PC-3 (cell line): ENCODE measurements around the gene WIZ. TPM values are rescaled to one million over a fixed set of nuclear protein-coding genes. Genes with fewer than 3 reads are reported as not detected.
"Not testable (repeated sequence)": the region's sequence is repeated elsewhere in the genome, so short reads cannot be mapped to it uniquely, and the experiment has no call there.

Experiments used
- ATAC-seq: fragments of 200-7000 bp; cut with Tn5 transposase; 2 replicates; pipeline ENCODE4 v1.9.1; 2020; ENCODE audit warnings: mild to moderate bottlenecking, moderate library complexity
- BruUV-seq: library from RNA; stranded (reverse); fragments of 400-500 nt; replicated peaks from 2 replicates; lab custom pipeline; 2021; lab: Mats Ljungman, UMichigan
- CTCF ChIA-PET: fragments of 300-600 bp; sonication (Branson Sonifier 250); formaldehyde crosslinking; loops from one replicate; lab custom pipeline; 2022; ENCODE audit warnings: antibody characterized with exemption; lab: Charles Lee
- POLR2A ChIA-PET: fragments of 300-600 bp; sonication (Branson Sonifier 250); formaldehyde crosslinking; loops from one replicate; lab custom pipeline; 2022; ENCODE audit warnings: antibody characterized with exemption; ENCODE audit not compliant: unreplicated experiment; lab: Charles Lee
- DNase-seq: peaks from one replicate; pipeline ENCODE4 v3.0.0-alpha.2; 2015
- H2AFZ ChIP-seq: fragments of 300-600 bp; sonication (generic); 2 replicates; pipeline ENCODE4 v1.6.0; 2016; ENCODE audit warnings: antibody characterized with exemption, low read length
- H3F3A ChIP-seq: fragments of 300-600 bp; sonication (generic); one replicate; pipeline ENCODE4 v1.6.0; 2017; ENCODE audit warnings: antibody characterized with exemption, low read length, control low read depth, mild to moderate bottlenecking; ENCODE audit not compliant: unreplicated experiment
- H3K27ac ChIP-seq: fragments of 300-600 bp; sonication (generic); 2 replicates; pipeline ENCODE4 v1.5.1; 2016; ENCODE audit warnings: mild to moderate bottlenecking, low read length
- H3K27me3 ChIP-seq: fragments of 300-600 bp; sonication (generic); 2 replicates; pipeline ENCODE4 v1.6.1; 2016; ENCODE audit warnings: low read length, mixed read lengths
- H3K36me3 ChIP-seq: fragments of 300-600 bp; sonication (generic); 2 replicates; pipeline ENCODE4 v1.6.1; 2016; ENCODE audit warnings: low read depth, mixed run types, low read length, mixed read lengths
- H3K4me1 ChIP-seq: fragments of 300-600 bp; sonication (generic); 2 replicates; pipeline ENCODE4 v1.5.1; 2016; ENCODE audit warnings: low read length; ENCODE audit not compliant: insufficient read depth
- H3K4me2 ChIP-seq: fragments of 300-600 bp; sonication (generic); 2 replicates; pipeline ENCODE4 v1.6.0; 2016; ENCODE audit warnings: low read length
- H3K4me3 ChIP-seq: fragments of 300-600 bp; sonication (generic); 2 replicates; pipeline ENCODE4 v1.5.1; 2016; ENCODE audit warnings: mild to moderate bottlenecking, low read length, mixed read lengths
- H3K79me2 ChIP-seq: fragments of 300-600 bp; sonication (generic); 2 replicates; pipeline ENCODE4 v1.6.1; 2017; ENCODE audit warnings: low read length, mixed read lengths
- H3K9ac ChIP-seq: fragments of 300-600 bp; sonication (generic); 2 replicates; pipeline ENCODE4 v1.6.0; 2016; ENCODE audit warnings: mild to moderate bottlenecking, low read length
- H3K9me2 ChIP-seq: fragments of 300-600 bp; sonication (generic); replicated peaks from 2 replicates; pipeline ENCODE4 v1.6.1; 2016; ENCODE audit warnings: mixed run types, low read length, mixed read lengths
- H3K9me3 ChIP-seq: fragments of 300-600 bp; sonication (generic); 2 replicates; pipeline ENCODE4 v1.6.1; 2016; ENCODE audit warnings: low read length, mixed read lengths
- H4K20me1 ChIP-seq: fragments of 300-600 bp; sonication (generic); 2 replicates; pipeline ENCODE4 v1.6.1; 2016; ENCODE audit warnings: low read length, mixed read lengths
- EZH2 ChIP-seq: fragments of 300-600 bp; sonication (generic); IDR thresholded peaks from one replicate; pipeline ENCODE4 v1.6.1; 2017; ENCODE audit warnings: antibody characterized with exemption, mild to moderate bottlenecking, low read length; ENCODE audit not compliant: unreplicated experiment
- intact Hi-C: fragments of 100-400 bp; cut with micrococcal nuclease; formaldehyde crosslinking; loops from 2 replicates; pipeline ENCODE4 v1.9.0; 2023
- total RNA-seq: library from RNA; depleted of rRNA; stranded (reverse); fragments of >200 nt; gene quantifications from 2 replicates; pipeline ENCODE4 v1.2.3, GENCODE V29; 2014
- TF ChIP-seq, protein P1 (sequence below): fragments of 300-600 bp; sonication (generic); conservative IDR thresholded peaks from 2 replicates; pipeline ENCODE4 v1.5.1; 2017; ENCODE audit warnings: antibody characterized with exemption, low read depth, mild to moderate bottlenecking, low read length

The WIZ gene
- total RNA-seq, 1 experiment from 2014 or later = 35.1 TPM

DNA sequence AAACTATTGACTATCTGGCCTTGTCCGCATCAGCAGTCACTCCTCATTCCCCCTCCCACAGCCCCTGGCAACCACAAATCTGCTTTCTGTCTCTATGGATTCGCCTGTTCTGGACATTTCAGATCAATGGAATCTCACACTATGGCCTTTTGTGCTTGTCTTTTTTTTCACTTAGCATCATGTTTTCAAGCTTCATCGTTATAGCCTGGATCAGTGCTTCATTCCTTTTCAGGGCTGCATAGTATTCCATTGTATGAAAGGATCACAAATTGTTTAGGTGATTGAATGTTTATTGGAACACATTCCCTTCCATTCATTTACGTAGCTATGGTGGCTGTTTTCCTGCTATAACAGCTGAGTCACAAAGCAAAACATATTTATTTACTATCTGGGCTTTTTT is 37.3 kb upstream of the WIZ start:
- CTCF ChIA-PET = no interaction called here
- TF ChIP-seq EZH2 = no peak
- Histone ChIP-seq H3F3A (no peaks in the 10 kb centered on the region), H3K4me3 (no peak overlapping the region), H3K9me2 (no peaks in the 10 kb centered on the region), H3K4me2 (no peak overlapping the region), H2AFZ (no peak overlapping the region), H3K9me3 (no peaks in the 10 kb centered on the region), H3K9ac (no peak overlapping the region), H3K36me3 (no peaks in the 10 kb centered on the region), H3K27ac (no peak overlapping the region), H4K20me1 (no peaks in the 10 kb centered on the region), H3K79me2 (no peaks in the 10 kb centered on the region), H3K4me1 (no peaks in the 10 kb centered on the region), H3K27me3 (no peaks in the 10 kb centered on the region)
- ATAC-seq = no peak
- no peak for DNase-seq
- intact Hi-C loops = no loop called here
- BruUV-seq = no TSS peak
- POLR2A ChIA-PET = no interaction called here

DNA sequence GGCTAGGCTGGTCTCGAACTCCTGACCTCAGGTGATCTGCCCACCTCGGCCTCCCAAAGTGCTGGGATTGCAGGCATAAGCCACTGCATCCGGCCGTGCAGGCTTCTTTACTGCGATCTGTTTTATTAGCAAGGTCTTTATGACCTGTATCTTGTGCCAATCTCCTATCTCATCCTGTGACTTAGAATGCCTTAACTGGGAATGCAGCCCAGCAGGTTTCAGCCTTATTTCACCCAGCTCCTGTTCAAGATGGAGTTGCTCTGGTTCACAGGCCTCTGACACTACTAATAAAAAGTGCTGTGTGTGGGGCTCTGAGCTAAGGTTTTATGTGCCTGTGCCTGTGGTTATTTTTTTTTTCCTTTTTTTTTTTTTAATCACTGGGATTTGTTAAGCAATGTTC is 36.0 kb upstream of the WIZ start:
- H3K4me2 ChIP-seq, intact Hi-C loops, H3K9ac ChIP-seq, H4K20me1 ChIP-seq, H3K4me3 ChIP-seq, H3K9me2 ChIP-seq, H3K36me3 ChIP-seq, H3K27ac ChIP-seq, POLR2A ChIA-PET, BruUV-seq, H3K27me3 ChIP-seq, H3F3A ChIP-seq, H3K79me2 ChIP-seq, CTCF ChIA-PET, H2AFZ ChIP-seq, H3K9me3 ChIP-seq, ATAC-seq, H3K4me1 ChIP-seq: not testable (repeated sequence)
- DNase-seq = peak; percentile 53

DNA sequence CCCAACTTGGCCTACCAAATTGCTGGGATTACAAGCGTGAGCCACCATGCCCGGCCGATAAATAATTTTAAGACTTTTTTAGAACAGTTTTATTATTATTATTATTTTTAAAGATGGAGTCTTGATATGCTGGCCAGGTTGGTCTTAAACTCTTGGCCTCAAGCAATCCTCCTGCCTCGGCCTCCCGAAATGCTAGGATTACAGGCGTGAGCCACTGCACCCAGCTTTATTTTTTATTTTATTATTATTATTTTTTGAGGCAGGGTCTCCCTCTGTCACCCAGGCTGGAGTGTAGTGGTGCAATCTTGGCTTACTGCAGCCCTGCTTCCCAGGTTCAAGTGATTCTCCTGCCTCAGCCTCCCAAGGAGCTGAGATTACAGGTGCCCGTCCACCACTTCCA is 31.2 kb upstream of the WIZ start:
- H3K9ac ChIP-seq, H3K4me2 ChIP-seq, H3K4me1 ChIP-seq, H3K27me3 ChIP-seq, DNase-seq, H2AFZ ChIP-seq, H3K4me3 ChIP-seq, H3F3A ChIP-seq, BruUV-seq, intact Hi-C loops, H3K79me2 ChIP-seq, H3K27ac ChIP-seq, CTCF ChIA-PET, H4K20me1 ChIP-seq, H3K9me2 ChIP-seq, H3K9me3 ChIP-seq, H3K36me3 ChIP-seq, ATAC-seq, POLR2A ChIA-PET: not testable (repeated sequence)

DNA sequence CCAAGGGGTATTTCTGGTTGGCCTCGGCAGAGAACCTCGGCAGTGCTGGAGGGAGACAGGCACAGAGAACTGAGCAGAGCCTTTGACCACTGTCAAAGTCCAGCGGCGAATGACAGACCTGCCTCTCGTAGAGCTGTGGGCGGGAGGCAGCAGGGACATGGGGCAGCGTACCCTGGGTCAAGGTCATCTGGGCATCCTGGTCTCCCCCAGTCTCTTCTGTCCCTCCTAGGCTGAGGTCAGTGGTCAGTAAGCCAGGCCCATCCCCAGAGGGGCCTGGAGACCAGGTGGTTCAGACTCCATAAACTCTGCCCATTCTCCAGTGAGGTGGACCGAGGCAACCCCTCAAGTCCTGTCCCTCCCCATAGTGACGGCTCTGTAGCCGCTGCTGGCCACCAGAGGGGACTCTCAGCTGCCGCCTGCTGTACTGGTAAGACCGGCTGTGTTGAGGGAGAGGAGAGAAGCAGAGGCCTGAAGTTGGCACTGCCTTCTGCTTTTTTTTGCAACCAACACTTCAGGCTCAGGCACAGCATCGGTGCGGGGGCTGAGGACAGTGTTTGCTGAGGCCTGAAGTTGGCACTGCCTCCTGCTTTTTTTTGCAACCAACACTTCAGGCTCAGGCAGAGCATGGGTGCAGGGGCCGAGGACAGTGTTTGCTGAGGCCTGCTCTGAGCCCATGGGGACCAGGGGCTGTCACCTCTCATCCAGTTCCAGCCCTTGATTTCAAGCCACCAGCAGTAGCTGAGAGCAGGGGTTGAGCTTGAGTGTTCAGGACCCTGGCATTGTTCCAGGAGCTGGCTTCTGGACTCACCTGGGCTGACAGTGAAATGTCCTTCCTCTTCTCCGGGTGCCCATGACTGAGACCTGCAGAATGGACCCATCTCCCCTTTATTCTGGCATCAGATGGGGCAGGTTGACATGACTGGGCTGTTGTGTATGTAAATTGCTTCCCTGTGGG is 29.9 kb upstream of the WIZ start, which contains the start of gene PGLYRP2:
PGLYRP2 (minus strand) TSS at position 111 of the 955 bp plus-strand sequence. CDS start 130 bp downstream, outside the sequence.
- ATAC-seq = peak; percentile 78

More for the DNA sequence above, 29.9 kb upstream of the WIZ start, which contains the start of gene PGLYRP2:
- Histone ChIP-seq H3K27ac (no peak within 1 kb of the TSS), H3K79me2 (no peaks in the 10 kb centered on the region), H3K27me3 (no peaks in the 10 kb centered on the region), H3K4me3 (no peak within 1 kb of the TSS), H3K4me2 (no peak within 1 kb of the TSS), H3K9me3 (no peaks in the 10 kb centered on the region), H3F3A (no peaks in the 10 kb centered on the region), H4K20me1 (no peaks in the 10 kb centered on the region), H3K4me1 (no peaks in the 10 kb centered on the region), H2AFZ (0 out of 2 replicates have a peak within 1 kb of the TSS, but pooled peaks have one; percentile 17), H3K9me2 (no peaks in the 10 kb centered on the region), H3K9ac (no peak within 1 kb of the TSS), H3K36me3 (no peaks in the 10 kb centered on the region)
- BruUV-seq = no TSS peak
- POLR2A ChIA-PET = interaction anchor here (0.5 kb wide), 1 partner anchor 65 kb away, joined by 5 read pairs; no protein-coding TSS in a partner anchor
- CTCF ChIA-PET = interaction anchor here (0.6 kb wide), 1 partner anchor 293 kb away, joined by 3 read pairs; no protein-coding TSS in a partner anchor
- DNase-seq = peak; percentile 48
- intact Hi-C loops = loop anchor here (1.0 kb wide), 1 partner anchor 76 kb away; no protein-coding TSS in a partner anchor
- no peak for TF ChIP-seq EZH2
- TF ChIP-seq, protein P1, sequence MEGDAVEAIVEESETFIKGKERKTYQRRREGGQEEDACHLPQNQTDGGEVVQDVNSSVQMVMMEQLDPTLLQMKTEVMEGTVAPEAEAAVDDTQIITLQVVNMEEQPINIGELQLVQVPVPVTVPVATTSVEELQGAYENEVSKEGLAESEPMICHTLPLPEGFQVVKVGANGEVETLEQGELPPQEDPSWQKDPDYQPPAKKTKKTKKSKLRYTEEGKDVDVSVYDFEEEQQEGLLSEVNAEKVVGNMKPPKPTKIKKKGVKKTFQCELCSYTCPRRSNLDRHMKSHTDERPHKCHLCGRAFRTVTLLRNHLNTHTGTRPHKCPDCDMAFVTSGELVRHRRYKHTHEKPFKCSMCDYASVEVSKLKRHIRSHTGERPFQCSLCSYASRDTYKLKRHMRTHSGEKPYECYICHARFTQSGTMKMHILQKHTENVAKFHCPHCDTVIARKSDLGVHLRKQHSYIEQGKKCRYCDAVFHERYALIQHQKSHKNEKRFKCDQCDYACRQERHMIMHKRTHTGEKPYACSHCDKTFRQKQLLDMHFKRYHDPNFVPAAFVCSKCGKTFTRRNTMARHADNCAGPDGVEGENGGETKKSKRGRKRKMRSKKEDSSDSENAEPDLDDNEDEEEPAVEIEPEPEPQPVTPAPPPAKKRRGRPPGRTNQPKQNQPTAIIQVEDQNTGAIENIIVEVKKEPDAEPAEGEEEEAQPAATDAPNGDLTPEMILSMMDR = peak; percentile 55; the same call in 1 of the 2 replicates
